HepG2 (cell line): ENCODE data around the gene FBLN7. TPM values are rescaled to one million over a fixed set of nuclear protein-coding genes. Genes with fewer than 3 reads are reported as not detected.

Source experiments
- EEA1 ChIP-seq: sonication (generic); formaldehyde crosslinking; IDR thresholded peaks from 2 replicates; pipeline ENCODE4 v1.5.1; 2020; ENCODE audit warnings: mild to moderate bottlenecking, missing genetic modification reagents, borderline replicate concordance
- FOSL1 ChIP-seq: sonication (generic); formaldehyde crosslinking; IDR thresholded peaks from 2 replicates; pipeline ENCODE4 v1.9.0; 2021; ENCODE audit warnings: missing genetic modification reagents, borderline replicate concordance
- FOXK1 ChIP-seq: sonication (generic); formaldehyde crosslinking; IDR thresholded peaks from 2 replicates; pipeline ENCODE4 v1.4.0; 2020; ENCODE audit warnings: low read depth, missing genetic modification reagents, borderline replicate concordance
- GPN1 ChIP-seq: sonication (generic); formaldehyde crosslinking; IDR thresholded peaks from 2 replicates; pipeline ENCODE4 v1.5.1; 2020; ENCODE audit warnings: missing genetic modification reagents, borderline replicate concordance
- GTF3A ChIP-seq: sonication (generic); formaldehyde crosslinking; conservative IDR thresholded peaks from 2 replicates; pipeline ENCODE4 v1.4.0; 2020; ENCODE audit warnings: mild to moderate bottlenecking, missing genetic modification reagents
- HOMEZ ChIP-seq: IDR thresholded peaks from 2 replicates; pipeline ENCODE4 v1.6.1; 2016; ENCODE audit warnings: low read depth
- MXD4 ChIP-seq: IDR thresholded peaks from 2 replicates; pipeline ENCODE4 v1.6.1; 2016; ENCODE audit warnings: mild to moderate bottlenecking, missing biosample characterization, missing genetic modification reagents
- TBX3 ChIP-seq: fragments of 450-650 bp; IDR thresholded peaks from 2 replicates; pipeline ENCODE4 v1.6.1; 2017; ENCODE audit warnings: antibody characterized with exemption, mild to moderate bottlenecking, inconsistent platforms, borderline replicate concordance
- TRAFD1 ChIP-seq: sonication (generic); formaldehyde crosslinking; IDR thresholded peaks from 2 replicates; pipeline ENCODE4 v1.5.1; 2020; ENCODE audit warnings: missing genetic modification reagents, mild to moderate bottlenecking, borderline replicate concordance
- ZBTB3 ChIP-seq: sonication (generic); formaldehyde crosslinking; IDR thresholded peaks from 2 replicates; pipeline ENCODE4 v1.4.0; 2020; ENCODE audit warnings: low read depth, mild to moderate bottlenecking, moderate library complexity, missing genetic modification reagents, borderline replicate concordance
- ZBTB37 ChIP-seq: sonication (generic); formaldehyde crosslinking; IDR thresholded peaks from 2 replicates; pipeline ENCODE4 v1.4.0; 2020; ENCODE audit warnings: mild to moderate bottlenecking, missing genetic modification reagents
- ZFP90 ChIP-seq: sonication (generic); formaldehyde crosslinking; IDR thresholded peaks from 2 replicates; pipeline ENCODE4 v1.8.0; 2022; ENCODE audit warnings: missing genetic modification reagents, mild to moderate bottlenecking, inconsistent platforms, borderline replicate concordance
- ZNF101 ChIP-seq: sonication (generic); formaldehyde crosslinking; IDR thresholded peaks from 2 replicates; pipeline ENCODE4 v1.4.0; 2020; ENCODE audit warnings: mild to moderate bottlenecking, low read depth, missing genetic modification reagents, borderline replicate concordance
- ZNF552 ChIP-seq: sonication (generic); formaldehyde crosslinking; IDR thresholded peaks from 2 replicates; pipeline ENCODE4 v1.9.0; 2022; ENCODE audit warnings: missing genetic modification reagents, mild to moderate bottlenecking, borderline replicate concordance
- ZNF558 ChIP-seq: sonication (generic); formaldehyde crosslinking; IDR thresholded peaks from 2 replicates; pipeline ENCODE4 v1.9.0; 2022; ENCODE audit warnings: mild to moderate bottlenecking, missing genetic modification reagents, borderline replicate concordance
- ZNF720 ChIP-seq: sonication (generic); formaldehyde crosslinking; IDR thresholded peaks from 2 replicates; pipeline ENCODE4 v1.4.0; 2020; ENCODE audit warnings: missing genetic modification reagents
- ZSCAN12 ChIP-seq: sonication (generic); formaldehyde crosslinking; IDR thresholded peaks from 2 replicates; pipeline ENCODE4 v1.9.0; 2021; ENCODE audit warnings: mild to moderate bottlenecking, missing genetic modification reagents
- ZSCAN30 ChIP-seq: sonication (generic); formaldehyde crosslinking; IDR thresholded peaks from 2 replicates; pipeline ENCODE4 v1.5.0; 2020; ENCODE audit warnings: mild to moderate bottlenecking, missing genetic modification reagents
- polyA plus RNA-seq, 8 experiments: library from polyadenylated mRNA; depleted of rRNA in 3 of 8; stranded (reverse) in 7 of 8; unstranded in 1 of 8; fragments of >200 nt; fragmentation: Illumina TruSeq in 4 of 8; extraction: Trizol in 4 of 8; gene quantifications; 2 replicates each; pipeline versions ENCODE4 v1.2.1 to v1.2.3, GENCODE V29; 2011 to 2016; ENCODE audit warnings: low read depth in 4 of 8, missing spikeins in 1 of 8, mixed read lengths in 1 of 8; ENCODE audit not compliant: insufficient read depth in 1 of 8
- total RNA-seq, 5 experiments: library from RNA; depleted of rRNA; stranded (reverse); fragments of >200 nt; fragmentation: Illumina TruSeq; extraction: Trizol; gene quantifications; 2 replicates each; pipeline ENCODE4 v1.2.3, GENCODE V29; 2016; ENCODE audit warnings: low read depth in 1 of 5
- TF ChIP-seq, protein P1 (sequence below): sonication (generic); formaldehyde crosslinking; IDR thresholded peaks from 2 replicates; pipeline ENCODE4 v1.5.0; 2020; ENCODE audit warnings: mild to moderate bottlenecking, missing genetic modification reagents
- TF ChIP-seq, protein P2 (sequence below): sonication (generic); formaldehyde crosslinking; IDR thresholded peaks from 2 replicates; pipeline ENCODE4 v1.4.0; 2020; ENCODE audit warnings: mild to moderate bottlenecking, missing genetic modification reagents

The FBLN7 gene
- total and polyA plus RNA-seq, 2 of the 13 experiments (the other 11 are each of a cell fraction or from before 2014, with no cell fraction given) = 1.4 to 2.3 TPM

GRCh38 chr2:112137516-112138158, 548 bp upstream of the FBLN7 start (continued):
- no peak for TF ChIP-seq ZBTB37 (CRISPR knock-in tag)
- TF ChIP-seq FOXK1 (CRISPR knock-in tag) = no peak
- TF ChIP-seq GTF3A (CRISPR knock-in tag) = no peak
- TF ChIP-seq TBX3 = no peak
- no peak for TF ChIP-seq FOSL1 (CRISPR knock-in tag)
- TF ChIP-seq TRAFD1 (CRISPR knock-in tag) = no peak
- no peak for TF ChIP-seq ZNF101 (CRISPR knock-in tag)
- no peak for TF ChIP-seq ZNF720 (CRISPR knock-in tag)
- TF ChIP-seq, protein P1, sequence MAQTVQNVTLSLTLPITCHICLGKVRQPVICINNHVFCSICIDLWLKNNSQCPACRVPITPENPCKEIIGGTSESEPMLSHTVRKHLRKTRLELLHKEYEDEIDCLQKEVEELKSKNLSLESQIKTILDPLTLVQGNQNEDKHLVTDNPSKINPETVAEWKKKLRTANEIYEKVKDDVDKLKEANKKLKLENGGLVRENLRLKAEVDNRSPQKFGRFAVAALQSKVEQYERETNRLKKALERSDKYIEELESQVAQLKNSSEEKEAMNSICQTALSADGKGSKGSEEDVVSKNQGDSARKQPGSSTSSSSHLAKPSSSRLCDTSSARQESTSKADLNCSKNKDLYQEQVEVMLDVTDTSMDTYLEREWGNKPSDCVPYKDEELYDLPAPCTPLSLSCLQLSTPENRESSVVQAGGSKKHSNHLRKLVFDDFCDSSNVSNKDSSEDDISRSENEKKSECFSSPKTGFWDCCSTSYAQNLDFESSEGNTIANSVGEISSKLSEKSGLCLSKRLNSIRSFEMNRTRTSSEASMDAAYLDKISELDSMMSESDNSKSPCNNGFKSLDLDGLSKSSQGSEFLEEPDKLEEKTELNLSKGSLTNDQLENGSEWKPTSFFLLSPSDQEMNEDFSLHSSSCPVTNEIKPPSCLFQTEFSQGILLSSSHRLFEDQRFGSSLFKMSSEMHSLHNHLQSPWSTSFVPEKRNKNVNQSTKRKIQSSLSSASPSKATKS (CRISPR knock-in tag) = no peak
- no peak for TF ChIP-seq ZNF552 (CRISPR knock-in tag)
- no peak for TF ChIP-seq HOMEZ (CRISPR knock-in tag)
- no peak for TF ChIP-seq ZSCAN12 (CRISPR knock-in tag)
- TF ChIP-seq ZFP90 = no peak
- TF ChIP-seq, protein P2, sequence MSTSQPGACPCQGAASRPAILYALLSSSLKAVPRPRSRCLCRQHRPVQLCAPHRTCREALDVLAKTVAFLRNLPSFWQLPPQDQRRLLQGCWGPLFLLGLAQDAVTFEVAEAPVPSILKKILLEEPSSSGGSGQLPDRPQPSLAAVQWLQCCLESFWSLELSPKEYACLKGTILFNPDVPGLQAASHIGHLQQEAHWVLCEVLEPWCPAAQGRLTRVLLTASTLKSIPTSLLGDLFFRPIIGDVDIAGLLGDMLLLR (CRISPR knock-in tag) = no peak
- TF ChIP-seq ZSCAN30 = no peak
- TF ChIP-seq ZNF558 (CRISPR knock-in tag) = no peak
- TF ChIP-seq EEA1 (CRISPR knock-in tag) = peak; percentile 54; the same call in 1 of the 2 replicates
- TF ChIP-seq MXD4 = no peak
- no peak for TF ChIP-seq GPN1 (CRISPR knock-in tag)
- no peak for TF ChIP-seq ZBTB3
